GM21447 (cell line): ENCODE measurements around the gene CATSPERZ.

Experiments
- ATAC-seq: cut with Tn5 transposase; IDR thresholded peaks from one replicate; pipeline ENCODE4 v1.9.1; 2021; ENCODE audit not compliant: unreplicated experiment

CATSPERZ gene, protein sequence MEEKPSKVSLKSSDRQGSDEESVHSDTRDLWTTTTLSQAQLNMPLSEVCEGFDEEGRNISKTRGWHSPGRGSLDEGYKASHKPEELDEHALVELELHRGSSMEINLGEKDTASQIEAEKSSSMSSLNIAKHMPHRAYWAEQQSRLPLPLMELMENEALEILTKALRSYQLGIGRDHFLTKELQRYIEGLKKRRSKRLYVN

DNA sequence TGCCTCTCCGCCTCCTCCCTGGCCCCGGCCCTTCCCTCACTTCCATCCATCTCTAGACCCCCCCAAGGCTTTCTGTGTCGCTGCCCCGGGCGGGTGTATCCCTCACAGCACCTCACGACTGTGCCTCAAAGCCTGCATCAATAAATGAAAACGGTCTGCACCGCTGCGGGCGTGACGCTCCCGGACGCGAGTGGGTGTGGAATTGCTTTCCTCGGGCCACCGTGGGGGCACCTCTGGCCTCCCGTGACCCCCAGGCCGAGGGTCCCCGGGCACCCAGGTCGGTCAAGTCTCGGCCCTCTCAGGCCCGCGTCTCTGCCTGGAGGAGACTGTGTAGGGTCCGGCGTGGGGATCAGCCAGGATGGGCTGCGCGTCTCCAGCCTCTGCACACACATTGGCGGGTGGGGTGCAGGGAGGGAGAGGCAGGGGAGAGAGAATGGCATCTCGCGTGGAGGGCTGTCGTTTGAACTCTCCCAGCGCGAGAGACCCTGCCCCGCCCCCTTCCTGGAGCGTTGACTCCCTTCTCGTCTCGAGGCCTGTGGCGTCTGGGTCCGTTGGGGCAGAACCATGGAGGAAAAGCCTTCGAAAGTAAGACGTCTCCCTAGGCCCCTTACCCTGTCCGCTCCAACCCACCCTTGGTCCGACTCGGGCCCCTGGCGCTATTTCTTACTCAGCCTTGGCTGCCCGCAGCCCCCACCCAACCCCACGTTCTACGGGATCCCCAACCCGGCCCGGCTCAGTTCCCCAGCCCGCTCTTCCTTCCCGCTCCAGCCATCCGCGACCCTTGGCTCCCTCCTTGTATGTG, at the start of gene CATSPERZ:
Gene CATSPERZ, plus strand, starts transcription at position 512 of the 802 bp plus-strand sequence. Its CDS starts 53 bp downstream, at position 565.
- ATAC-seq: no peak

DNA sequence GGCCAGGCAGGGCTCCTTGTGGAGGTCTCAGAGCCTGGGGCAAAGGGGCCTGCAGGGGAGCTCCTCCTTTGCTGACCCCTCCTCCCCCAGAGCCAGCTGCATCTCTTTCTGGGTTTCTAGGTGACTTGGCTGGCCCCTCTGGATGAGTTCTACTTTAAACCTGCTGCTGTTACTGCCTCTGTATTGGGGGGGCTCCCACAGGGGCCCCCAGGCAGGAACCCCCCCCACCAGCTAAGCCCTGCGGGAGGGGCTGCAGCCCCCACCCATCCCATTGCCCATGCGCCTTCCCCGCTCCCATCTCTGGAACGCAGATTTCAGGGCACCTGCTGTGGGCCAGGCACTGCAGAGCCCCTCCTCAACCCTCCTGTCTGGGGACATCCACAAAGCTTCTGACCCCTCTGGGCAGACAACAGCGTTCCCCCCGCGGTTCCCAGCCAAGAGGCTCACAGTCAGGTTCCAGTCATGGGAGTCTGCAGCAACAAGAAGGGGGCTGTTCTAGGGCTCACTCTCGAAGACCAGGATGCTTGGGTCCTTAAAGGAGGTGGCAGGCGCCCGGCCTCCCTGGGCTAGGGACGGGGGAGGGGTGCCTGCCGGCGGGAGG, 49.6 kb upstream of the CATSPERZ start:
- ATAC-seq: no peak

DNA sequence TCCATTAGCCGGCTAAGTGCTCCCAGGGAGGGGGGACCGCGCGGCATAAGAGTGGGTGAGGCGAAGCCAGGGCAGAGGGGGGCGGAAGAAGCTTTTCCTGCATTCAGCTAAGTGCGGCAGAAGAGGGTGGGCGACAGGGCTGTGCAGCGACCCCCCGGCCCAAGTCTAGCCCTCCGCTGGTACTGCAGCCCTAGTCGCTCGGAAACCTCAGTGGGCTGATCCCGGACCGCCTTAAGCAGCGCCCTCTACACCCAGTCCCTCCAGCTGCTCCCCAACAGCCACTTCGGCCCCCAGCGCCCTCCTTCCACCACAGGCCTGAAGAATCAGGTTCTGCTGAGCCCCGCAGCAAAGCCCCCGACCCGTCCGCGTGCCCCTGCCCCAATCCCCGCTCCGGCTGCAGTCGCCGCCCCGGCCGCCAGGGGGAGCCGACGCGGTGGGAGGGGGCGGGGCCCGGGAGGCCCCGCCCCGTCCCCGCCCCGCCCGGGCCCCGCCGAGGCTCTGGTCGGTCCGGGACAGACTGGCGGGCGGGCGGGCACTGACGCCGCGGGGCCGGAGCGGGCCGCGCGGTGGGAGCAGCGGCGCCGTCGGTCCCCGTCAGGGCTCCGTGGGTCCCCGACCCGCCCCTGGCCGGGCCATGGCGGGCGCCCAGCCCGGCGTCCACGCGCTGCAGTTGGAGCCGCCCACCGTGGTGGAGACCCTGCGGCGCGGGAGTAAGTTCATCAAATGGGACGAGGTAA, 49.0 kb upstream of the CATSPERZ start, which contains the start of gene PLCB3:
Gene PLCB3, plus strand, starts transcription at position 515 of the 737 bp plus-strand sequence. Its CDS starts 120 bp downstream, at position 635.
- no peak for ATAC-seq

DNA sequence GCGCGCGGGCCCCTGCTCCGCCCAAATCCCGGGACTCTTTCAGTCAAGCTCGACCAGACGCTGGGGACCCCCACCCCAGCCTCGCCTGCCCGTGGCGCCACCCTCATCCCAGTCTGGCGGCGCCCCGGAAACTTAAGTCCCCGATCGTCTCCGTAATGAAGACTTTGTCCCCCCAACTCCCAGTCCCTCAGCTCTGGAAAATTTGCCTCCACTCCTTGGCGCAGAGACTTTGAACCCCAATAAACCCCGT, 48.5 kb upstream of the CATSPERZ start:
- no peak for ATAC-seq

DNA sequence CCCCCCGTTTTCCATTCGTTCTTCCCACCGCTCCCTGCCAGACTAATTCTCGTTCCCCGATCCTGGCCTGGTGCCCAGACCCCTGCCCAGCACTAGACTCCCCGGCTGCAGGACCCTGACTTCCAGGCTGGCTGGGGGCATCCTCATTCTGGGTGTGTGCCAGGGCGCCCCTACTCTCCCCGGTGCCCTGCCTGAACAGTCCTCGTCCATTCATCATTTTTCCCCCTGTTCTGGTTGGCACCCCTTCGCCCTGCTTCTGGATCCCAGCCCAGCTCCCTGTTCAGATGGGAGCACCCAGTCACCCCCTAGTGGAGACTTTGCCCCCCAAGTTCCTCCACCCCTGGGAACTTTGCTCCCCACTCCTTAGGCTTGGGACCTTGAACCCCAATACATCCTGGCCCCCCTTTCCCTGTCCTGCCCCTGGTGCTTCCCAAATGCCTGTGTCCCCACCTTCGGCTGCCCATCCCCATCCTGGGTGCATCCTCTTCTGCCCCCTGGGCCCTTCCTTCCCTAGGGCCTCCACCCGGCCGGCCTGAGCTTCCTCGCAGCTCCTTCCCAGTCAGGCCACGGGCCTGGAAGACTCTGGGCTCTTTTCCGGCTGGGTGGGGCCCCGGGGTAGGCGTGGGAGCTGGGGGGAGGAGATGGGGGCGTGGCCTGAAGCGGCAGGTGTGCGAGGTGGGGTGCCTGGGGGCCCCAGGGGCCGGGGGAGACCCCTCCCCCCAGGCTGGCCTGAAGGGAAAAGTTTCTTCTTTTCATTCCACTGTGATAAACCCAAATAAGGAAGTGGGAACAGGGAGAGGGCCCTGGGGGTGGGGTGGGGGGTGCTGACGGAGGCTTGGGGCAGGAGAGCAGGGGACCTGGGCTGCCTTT, 47.9 kb upstream of the CATSPERZ start:
- no peak for ATAC-seq

DNA sequence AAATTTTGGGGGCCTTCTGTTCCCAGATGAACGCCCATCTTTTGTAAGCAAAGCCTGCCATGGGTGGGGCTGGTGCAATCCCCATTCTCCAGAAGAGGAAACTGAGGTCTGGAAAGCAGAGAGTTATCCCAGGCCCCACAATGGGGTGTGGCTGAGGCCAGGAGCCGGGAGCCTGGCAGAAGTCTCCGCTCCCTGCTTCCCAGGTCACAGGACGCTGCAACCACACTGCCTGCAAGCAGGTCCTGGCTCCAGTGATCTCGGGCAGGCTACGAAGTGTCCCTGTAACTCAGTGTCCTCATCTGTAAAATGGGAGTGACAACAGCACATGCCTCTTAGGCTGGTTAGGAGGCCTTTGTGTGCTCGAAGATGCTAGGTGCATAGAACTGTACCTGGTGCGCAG, 47.1 kb upstream of the CATSPERZ start:
- no peak for ATAC-seq

DNA sequence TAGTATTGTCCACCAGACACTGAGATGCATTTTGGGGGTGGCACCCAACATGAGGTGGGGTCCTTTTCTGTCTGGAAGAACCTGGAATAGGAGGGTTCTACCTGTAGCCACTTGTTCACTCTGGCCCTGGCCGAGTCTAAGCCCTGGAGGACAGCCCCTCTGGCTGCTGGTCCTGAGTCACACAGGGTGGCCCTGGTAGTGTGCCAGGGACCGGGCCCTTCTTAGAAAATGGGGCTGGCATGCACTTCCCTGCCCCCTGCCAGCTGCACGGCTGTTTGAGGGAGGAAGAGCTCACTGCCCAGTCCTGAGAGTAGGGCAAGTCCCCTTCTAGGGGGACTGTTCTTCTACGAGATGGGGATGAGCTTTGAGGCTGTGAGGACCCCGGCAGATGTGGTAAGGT, 46.7 kb upstream of the CATSPERZ start:
- no peak for ATAC-seq

DNA sequence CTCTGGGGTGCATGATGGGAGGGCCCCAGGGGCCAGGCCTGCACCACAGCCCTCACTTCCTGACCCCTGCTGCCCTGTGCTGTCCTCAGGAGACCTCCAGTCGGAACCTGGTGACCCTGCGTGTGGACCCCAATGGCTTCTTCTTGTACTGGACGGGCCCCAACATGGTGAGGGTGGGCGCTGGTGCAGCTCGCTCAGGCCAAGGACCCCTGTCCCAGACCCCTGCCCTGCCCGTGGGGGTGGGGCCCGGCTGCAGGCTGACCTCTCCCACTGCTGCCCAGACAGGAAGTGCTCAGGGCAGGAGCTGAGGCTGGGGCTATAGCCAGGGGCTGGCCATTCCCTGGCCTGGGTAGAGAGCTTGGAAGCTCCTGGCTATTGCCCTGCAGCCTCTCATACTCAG, 45.8 kb upstream of the CATSPERZ start:
- no peak for ATAC-seq

DNA sequence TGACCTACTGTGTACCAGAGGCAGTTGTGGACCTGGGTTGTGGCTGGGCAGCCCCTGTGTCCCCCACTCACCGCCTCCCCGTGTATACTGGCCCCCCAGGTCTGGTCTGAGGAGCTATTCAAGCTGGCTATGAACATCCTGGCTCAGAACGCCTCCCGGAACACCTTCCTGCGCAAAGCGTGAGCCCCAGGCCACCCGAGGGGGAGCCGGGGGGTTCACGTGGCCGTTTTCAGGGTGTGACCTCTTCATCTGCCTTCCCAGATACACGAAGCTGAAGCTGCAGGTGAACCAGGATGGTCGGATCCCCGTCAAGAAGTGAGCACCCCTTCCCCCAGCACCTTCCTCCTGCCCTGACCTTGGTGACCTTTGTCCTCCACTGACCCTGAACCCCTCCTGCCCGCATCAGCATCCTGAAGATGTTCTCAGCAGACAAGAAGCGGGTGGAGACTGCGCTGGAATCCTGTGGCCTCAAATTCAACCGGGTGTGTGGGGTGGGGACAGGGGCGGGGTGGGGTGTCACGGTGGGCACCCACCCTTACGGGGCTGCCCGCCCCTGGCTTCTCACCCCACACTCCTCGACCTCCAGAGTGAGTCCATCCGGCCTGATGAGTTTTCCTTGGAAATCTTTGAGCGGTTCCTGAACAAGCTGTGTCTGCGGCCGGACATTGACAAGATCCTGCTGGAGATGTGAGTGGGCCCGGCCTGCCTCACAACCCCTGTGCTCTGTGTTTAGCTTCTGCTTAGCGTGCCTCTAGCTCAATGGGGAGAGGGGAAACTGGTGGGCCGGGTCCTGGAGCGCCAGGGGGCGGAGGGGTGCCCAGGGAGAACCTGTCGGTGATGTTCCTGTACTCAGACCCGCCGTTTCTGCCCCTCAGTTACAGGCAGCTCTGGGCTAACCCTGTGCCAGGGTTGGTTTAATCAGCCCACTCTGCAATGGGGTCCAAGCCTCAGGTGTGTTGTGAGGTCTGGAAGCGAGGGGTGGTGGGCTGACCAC, 44.7 kb upstream of the CATSPERZ start:
- ATAC-seq: no peak

DNA sequence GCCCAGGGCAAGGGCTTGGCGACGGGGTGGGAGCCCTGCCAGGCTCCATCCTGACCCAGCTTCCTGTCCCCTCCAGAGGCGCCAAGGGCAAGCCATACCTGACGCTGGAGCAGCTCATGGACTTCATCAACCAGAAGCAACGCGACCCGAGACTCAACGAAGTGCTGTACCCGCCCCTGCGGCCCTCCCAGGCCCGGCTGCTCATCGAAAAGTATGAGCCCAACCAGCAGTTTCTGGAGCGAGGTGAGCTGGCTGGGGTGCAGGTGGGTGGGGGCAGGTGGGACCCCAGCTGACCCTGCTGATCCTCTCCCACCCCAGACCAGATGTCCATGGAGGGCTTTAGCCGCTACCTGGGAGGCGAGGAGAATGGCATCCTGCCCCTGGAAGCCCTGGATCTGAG, 43.9 kb upstream of the CATSPERZ start:
- ATAC-seq: no peak

DNA sequence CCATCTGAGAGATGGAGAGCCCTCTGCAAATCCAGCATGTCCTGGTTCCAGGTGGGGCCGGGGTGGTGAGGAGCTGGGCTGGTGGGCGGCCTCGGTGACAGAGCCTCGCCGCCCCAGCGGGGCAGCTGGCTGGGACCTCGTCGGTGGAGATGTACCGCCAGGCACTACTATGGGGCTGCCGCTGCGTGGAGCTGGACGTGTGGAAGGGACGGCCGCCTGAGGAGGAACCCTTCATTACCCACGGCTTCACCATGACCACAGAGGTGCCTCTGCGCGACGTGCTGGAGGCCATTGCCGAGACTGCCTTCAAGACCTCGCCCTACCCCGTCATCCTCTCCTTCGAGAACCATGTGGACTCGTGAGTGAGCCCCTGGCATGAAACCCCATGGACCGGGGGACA, 41.8 kb upstream of the CATSPERZ start:
- no peak for ATAC-seq

DNA sequence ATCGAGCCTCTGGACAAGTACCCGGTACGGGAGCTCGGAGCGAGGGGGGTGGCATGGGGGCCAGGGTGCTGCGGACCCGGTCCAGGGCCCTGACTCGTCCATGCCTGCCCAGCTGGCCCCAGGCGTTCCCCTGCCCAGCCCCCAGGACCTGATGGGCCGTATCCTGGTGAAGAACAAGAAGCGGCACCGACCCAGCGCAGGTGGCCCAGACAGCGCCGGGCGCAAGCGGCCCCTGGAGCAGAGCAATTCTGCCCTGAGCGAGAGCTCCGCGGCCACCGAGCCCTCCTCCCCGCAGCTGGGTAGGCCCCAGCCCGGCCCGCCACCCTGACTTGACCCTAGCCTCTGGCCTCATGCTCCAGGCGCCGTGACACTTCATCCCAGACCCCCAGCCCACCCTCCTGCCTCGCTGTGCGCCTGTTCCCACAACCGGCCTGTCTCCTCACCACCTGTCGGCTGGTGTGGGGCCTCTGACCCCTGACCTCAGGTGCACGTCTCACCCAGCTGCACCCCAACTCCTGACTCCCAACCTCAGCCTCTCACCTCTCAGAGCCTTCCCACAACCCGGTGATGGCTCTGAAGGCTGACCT, 41.1 kb upstream of the CATSPERZ start:
- no peak for ATAC-seq

DNA sequence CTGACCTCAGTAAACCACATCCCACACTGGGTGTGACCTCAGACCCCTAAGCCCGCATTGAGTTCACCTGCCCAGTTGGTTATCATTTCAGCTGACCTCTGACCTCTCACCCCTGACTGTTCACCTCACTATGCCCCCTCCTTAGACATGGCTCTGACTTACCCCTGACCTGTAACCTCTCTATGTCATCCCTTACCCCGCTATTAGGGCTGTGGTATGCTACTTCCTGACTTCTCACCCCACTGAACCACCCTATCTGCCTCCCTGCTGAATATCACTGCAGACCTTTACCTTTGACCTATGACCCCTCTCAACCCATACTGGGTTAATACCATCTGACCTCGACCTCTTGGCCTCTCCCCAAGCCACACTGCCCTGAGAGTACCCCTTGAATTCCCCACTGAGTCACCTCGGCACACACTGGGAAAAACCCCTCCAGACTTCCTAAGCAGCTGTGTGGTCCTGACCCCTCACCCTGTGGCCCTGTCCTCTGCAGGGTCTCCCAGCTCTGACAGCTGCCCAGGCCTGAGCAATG, 40.6 kb upstream of the CATSPERZ start:
- ATAC-seq: no peak

DNA sequence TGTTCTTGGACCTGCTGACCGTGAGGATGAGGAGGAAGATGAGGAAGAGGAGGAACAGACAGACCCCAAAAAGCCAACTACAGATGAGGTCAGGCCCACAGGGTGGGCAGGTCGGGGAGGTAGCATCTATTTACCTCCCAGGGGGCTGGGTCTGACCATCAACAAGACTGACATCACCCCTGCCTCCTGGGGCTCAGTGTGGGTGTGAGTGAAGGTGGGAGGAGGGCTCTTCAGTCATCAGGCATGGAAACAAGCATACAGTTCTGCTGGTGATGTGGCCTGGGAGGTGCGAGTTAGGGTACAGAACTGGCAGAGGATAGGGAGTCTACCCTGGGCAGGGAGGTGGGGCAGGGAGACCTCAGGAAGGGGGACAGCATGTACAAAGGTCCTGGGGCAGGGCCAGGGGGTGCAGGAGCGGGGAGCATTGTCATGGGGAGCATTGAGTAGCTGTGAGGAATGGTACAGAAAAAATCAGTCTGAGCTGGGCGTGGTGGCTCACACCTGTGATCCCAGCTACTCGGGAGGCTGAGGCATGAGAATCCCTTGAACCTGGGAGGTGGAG, 39.9 kb upstream of the CATSPERZ start:
- no peak for ATAC-seq

DNA sequence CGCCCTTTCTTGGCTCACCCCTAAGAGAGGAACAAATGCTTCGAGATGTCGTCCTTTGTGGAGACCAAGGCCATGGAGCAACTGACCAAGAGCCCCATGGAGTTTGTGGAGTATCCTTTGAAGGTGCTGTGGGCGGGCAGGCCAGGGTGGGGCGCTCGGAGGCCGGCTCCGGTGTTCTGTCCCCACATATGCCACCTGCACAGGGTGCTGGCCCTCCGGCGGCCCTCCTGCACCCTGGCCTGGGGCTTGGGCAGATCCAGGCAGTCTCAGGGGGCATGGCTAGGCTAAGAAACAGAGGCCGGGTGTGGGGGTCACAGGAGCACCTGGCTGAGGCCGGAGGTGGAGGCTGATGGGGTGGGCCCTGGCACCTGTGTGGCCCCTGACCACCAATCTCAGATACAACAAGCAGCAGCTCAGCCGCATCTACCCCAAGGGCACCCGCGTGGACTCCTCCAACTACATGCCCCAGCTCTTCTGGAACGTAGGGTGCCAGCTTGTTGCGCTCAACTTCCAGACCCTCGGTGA, 38.5 kb upstream of the CATSPERZ start:
- no peak for ATAC-seq

DNA sequence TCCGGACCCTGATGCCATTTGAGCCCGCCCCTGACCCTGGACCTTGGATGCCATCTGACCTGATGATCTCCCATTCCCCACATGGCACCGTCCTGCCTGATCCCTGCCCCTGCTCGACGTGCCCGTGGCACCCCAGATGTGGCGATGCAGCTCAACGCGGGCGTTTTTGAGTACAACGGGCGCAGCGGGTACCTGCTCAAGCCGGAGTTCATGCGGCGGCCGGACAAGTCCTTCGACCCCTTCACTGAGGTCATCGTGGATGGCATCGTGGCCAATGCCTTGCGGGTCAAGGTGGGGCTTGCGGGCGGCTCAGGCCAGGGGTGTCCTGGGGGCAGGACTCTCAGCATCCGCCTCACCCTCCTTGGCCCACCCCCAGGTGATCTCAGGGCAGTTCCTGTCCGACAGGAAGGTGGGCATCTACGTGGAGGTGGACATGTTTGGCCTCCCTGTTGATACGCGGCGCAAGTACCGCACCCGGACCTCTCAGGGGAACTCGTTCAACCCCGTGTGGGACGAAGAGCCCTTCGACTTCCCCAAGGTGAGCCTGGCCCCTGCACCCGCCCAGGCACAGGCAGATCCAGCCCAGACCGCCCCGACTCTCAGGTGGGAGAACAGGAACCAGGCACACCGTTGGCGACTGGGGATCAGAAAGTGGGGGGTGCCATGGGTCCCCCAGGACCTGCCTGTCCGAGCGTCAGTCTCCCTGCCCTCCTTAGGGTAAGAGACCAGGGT, 37.7 kb upstream of the CATSPERZ start:
- no peak for ATAC-seq

DNA sequence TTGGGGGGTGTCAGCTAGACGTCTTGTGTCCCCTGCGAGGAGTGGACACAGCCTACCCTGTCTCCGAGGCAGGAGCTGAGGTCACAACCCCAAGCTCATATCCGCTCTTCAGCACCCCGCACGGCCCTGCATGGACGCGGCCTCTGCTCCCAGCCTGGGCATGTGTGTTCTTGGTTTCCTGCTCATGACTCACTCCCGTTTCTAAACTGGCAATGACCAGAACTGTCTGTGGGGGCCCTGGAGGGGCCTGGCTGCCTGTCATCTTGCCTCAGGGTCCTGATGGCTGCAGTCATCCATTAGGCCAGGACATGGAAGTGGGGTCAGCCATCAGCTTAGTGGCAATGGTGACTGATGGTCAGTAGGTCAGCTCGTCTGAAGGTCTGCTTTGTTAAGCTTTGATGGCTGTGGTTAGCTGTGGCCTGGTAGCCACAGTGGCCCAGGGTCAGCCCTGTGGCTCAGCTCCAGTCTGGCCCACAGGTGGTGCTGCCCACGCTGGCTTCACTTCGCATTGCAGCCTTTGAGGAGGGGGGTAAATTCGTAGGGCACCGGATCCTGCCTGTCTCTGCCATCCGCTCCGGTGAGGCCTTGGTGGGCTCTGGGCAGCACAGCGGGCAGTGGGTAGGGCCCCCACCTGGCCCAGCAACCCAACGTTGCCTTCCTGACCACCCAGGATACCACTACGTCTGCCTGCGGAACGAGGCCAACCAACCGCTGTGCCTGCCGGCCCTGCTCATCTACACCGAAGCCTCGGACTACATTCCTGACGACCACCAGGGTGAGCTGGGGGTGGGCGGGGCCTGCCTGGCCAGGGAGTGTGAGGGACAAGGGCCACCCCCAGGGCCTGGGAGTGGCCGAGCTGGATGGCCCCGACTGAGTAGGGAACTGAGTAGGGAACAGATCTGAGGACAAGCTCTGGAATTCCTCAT, 36.9 kb upstream of the CATSPERZ start:
- ATAC-seq: no peak
